AG09309 (cell line): ENCODE data around the gene PRMT5.

Source experiments
- DNase-seq: peaks from one replicate; pipeline ENCODE4 v3.0.0-alpha.2; 2010; ENCODE audit warnings: low read depth
- H3K4me3 ChIP-seq: 2 replicates; pipeline ENCODE4 v1.5.1; 2011; ENCODE audit warnings: mild to moderate bottlenecking, low read depth, low read length, moderate library complexity; ENCODE audit not compliant: control insufficient read depth
- CTCF ChIP-seq: IDR thresholded peaks from 2 replicates; pipeline ENCODE4 v1.5.1; 2011; ENCODE audit warnings: mild to moderate bottlenecking, low read depth, low read length, inconsistent platforms; ENCODE audit not compliant: insufficient read depth, control insufficient read depth; ENCODE audit errors: missing control alignments

The PRMT5 gene

DNA sequence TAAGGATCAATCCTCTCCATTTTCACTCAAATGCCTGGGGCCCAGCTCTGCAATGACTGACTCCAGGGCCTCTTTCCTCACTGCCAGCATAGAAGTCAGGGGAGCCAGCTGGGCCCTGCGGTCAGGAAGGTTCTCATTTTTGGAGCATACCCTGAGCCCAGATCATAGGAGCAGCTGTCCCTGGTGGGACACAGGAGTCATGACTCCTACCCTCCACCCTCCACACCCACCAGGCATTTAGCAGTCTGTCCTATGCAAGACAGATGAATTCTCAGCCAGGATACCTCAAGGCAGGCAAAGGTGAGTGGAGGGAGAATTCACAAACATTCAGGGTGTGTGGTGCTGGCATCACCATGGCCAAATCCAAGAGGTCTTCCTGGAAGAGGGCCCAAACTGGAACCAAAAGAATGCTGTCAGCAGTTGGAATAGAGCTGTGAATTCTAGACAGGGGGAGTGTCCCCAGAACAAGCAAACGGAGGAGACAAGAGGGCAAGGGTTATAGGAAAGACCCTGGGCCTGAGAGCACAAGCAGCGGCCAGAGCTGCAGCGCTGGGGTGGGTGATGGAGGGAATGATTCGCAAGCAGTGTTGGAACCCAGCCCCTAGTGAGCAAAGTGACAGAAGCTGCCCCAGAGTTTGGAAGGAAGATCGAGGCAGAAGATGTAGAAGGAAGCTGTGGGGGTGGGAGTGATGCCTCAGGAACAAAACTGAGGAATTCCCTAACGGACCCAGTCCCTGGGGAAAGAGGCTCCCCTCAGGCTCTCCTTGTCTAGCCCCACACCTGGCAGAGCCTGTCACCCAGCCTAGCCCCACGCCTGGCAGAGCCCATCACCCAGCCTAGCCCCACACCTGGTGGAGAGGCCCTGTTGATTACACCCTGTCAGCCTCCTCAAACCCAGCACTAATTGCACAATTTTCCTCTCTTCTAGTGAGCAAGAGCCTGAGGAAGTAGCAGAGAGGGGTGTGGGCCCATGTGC is 50.6 kb downstream of the PRMT5 start:
- no peak for DNase-seq
- H3K4me3 ChIP-seq: no peak overlapping the region
- no peak for TF ChIP-seq CTCF

- no peak for TF ChIP-seq CTCF
Measured at GRCh38 chr14:22877000-22877501, 52.1 kb downstream of the PRMT5 start.

DNA sequence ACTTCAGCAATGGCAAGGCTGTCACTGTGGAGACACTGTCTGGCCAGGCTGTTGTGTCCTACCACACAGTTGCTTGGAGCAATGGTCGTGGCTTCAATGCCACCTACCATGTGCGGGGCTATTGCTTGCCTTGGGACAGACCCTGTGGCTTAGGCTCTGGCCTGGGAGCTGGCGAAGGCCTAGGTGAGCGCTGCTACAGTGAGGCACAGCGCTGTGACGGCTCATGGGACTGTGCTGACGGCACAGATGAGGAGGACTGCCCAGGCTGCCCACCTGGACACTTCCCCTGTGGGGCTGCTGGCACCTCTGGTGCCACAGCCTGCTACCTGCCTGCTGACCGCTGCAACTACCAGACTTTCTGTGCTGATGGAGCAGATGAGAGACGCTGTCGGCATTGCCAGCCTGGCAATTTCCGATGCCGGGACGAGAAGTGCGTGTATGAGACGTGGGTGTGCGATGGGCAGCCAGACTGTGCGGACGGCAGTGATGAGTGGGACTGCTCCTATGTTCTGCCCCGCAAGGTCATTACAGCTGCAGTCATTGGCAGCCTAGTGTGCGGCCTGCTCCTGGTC is 53.3 kb downstream of the PRMT5 start:
- DNase-seq: no peak
- TF ChIP-seq CTCF: no peak
- no peak overlapping the region for H3K4me3 ChIP-seq

More at GRCh38 chr14:22877000-22877501, 52.1 kb downstream of the PRMT5 start:
- H3K4me3 ChIP-seq: no peak overlapping the region
- no peak for DNase-seq

DNA sequence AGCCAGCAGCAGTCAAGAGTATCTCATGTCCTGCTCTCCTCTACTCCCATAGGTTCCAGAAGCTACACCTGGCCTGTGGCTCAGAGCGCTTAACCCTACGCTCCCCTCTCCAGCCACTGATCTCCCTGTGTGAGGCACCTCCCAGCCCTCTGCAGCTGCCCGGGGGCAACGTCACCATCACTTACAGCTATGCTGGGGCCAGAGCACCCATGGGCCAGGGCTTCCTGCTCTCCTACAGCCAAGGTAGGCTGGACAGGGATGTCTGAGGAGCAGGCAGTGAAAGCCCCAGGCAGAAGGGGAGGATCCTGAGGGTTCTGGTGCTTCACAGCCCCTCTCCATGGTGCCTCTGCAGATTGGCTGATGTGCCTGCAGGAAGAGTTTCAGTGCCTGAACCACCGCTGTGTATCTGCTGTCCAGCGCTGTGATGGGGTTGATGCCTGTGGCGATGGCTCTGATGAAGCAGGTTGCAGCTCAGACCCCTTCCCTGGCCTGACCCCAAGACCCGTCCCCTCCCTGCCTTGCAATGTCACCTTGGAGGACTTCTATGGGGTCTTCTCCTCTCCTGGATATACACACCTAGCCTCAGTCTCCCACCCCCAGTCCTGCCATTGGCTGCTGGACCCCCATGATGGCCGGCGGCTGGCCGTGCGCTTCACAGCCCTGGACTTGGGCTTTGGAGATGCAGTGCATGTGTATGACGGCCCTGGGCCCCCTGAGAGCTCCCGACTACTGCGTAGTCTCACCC is 54.0 kb downstream of the PRMT5 start:
- no peak overlapping the region for H3K4me3 ChIP-seq
- TF ChIP-seq CTCF: no peak
- DNase-seq: no peak

DNA sequence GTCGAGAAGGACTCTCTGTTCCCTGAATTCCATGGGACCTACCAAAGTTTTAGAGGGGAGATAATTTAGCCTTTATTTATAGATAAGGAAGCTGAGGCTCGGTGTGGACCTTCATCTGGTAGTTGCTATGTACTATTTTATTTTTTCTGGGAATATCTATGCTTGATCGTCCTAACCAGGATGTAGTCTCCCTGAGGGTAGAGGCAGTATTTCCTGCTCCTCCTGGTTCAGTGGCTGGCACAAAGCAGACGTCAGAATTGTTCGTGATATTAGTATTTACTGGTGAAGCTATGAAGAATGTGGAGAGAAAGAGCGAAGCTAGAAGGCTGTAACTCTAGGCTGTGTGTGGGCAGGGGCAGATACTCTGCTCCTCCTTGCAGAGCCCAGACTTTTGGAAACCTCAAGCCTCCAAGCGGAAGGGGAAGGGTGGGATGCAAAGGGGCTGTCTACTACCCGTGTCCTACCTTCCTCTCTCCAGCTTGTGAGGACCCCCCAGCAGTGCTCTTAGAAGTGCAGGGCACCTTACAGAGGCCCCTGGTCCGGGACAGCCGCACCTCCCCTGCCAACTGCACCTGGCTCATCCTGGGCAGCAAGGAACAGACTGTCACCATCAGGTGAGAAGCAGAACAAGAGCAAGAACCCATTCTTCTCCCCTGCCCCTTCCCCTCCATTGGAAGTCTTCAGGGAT is 56.2 kb downstream of the PRMT5 start:
- no peak for TF ChIP-seq CTCF
- peak overlapping the region; percentile 81 for H3K4me3 ChIP-seq
- no peak for DNase-seq

DNA sequence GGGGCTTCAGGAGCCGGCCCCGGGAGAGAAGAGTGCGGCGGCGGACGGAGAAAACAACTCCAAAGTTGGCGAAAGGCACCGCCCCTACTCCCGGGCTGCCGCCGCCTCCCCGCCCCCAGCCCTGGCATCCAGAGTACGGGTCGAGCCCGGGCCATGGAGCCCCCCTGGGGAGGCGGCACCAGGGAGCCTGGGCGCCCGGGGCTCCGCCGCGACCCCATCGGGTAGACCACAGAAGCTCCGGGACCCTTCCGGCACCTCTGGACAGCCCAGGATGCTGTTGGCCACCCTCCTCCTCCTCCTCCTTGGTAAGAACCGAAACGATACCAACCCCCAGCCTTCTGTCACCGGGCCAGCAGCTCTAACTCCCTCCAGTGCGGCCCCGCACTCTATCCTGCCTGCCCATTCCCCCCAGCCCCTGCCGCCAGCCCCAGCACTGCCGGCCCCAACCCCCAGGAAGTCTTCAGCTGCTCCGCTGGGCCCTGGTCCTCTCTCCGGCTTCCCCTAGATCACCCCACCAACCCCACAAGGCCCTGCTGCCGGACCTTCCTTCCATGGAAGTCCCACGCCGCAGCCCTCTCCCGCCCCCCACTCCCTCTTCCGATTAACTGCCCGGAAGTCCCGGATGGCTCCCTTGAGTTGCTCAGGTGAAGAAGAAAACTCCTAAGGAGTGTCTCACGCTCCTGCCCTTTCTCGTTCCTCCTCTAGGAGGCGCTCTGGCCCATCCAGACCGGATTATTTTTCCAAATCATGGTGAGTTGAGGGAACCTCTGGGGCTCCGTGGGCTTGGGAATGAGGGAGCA is 56.9 kb downstream of the PRMT5 start:
- DNase-seq: no peak
- peak overlapping the region; percentile 81 for H3K4me3 ChIP-seq
- peak; percentile 94 for TF ChIP-seq CTCF
